OCI-LY7 (cell line): ENCODE results near the gene GIT2. TPM values are rescaled to one million over a fixed set of nuclear protein-coding genes. Genes with fewer than 3 reads are reported as not detected.

Experiments used
- BruUV-seq: library from RNA; stranded (reverse); fragments of 400-500 nt; replicated peaks from 2 replicates; lab custom pipeline; 2021; lab: Mats Ljungman, UMichigan
- CTCF ChIA-PET: fragments of 300-600 bp; sonication (Branson Sonifier 250); formaldehyde crosslinking; loops from one replicate; lab custom pipeline; 2022; ENCODE audit warnings: antibody characterized with exemption; ENCODE audit not compliant: unreplicated experiment; lab: Charles Lee
- POLR2A ChIA-PET: fragments of 300-600 bp; sonication (Branson Sonifier 250); formaldehyde crosslinking; loops from one replicate; lab custom pipeline; 2022; ENCODE audit warnings: antibody characterized with exemption; lab: Charles Lee
- DNase-seq: peaks from one replicate; pipeline ENCODE4 v3.0.0-alpha.2; 2015; ENCODE audit warnings: low spot score
- H2AFZ ChIP-seq: fragments of 200-600 bp; sonication (generic), shearing (Covaris generic); 2 replicates; pipeline ENCODE4 v1.6.1; 2014; ENCODE audit warnings: mild to moderate bottlenecking, antibody characterized with exemption, low read length, moderate library complexity
- H3K27ac ChIP-seq: fragments of 200-600 bp; sonication (generic); 2 replicates; pipeline ENCODE4 v1.5.1; 2014; ENCODE audit warnings: mixed run types, low read depth, mild to moderate bottlenecking, moderate library complexity, low read length, inconsistent platforms; ENCODE audit not compliant: poor library complexity, severe bottlenecking
- H3K36me3 ChIP-seq: fragments of 200-600 bp; sonication (generic); 2 replicates; pipeline ENCODE4 v1.6.1; 2014; ENCODE audit warnings: mild to moderate bottlenecking, antibody characterized with exemption, low read length, moderate library complexity, mixed read lengths; ENCODE audit not compliant: insufficient read depth
- H3K4me1 ChIP-seq: fragments of 200-600 bp; sonication (generic); 2 replicates; pipeline ENCODE4 v1.5.1; 2014; ENCODE audit warnings: mild to moderate bottlenecking, low read length; ENCODE audit not compliant: insufficient read depth, poor library complexity, severe bottlenecking
- H3K4me2 ChIP-seq: fragments of 200-600 bp; sonication (generic); 2 replicates; pipeline ENCODE4 v1.6.1; 2014; ENCODE audit warnings: mild to moderate bottlenecking, low read length
- H3K4me3 ChIP-seq: fragments of 200-600 bp; sonication (generic); 2 replicates; pipeline ENCODE4 v1.5.1; 2014; ENCODE audit warnings: mild to moderate bottlenecking, low read depth, low read length; ENCODE audit not compliant: poor library complexity, severe bottlenecking
- H3K79me2 ChIP-seq: fragments of 200-600 bp; sonication (generic); 2 replicates; pipeline ENCODE4 v1.6.1; 2016; ENCODE audit warnings: low read depth, mild to moderate bottlenecking, low read length, moderate library complexity, mixed read lengths; ENCODE audit not compliant: insufficient read depth
- H3K9me2 ChIP-seq: fragments of 200-600 bp; sonication (generic); 2 replicates; pipeline ENCODE4 v1.6.1; 2016; ENCODE audit warnings: mild to moderate bottlenecking, low read length, mixed read lengths; ENCODE audit not compliant: insufficient read depth
- H3K9me3 ChIP-seq: fragments of 200-600 bp; sonication (generic); 2 replicates; pipeline ENCODE4 v1.6.1; 2014; ENCODE audit warnings: mild to moderate bottlenecking, mixed run types, low read length, mixed read lengths
- H4K20me1 ChIP-seq: fragments of 200-600 bp; sonication (generic); 2 replicates; pipeline ENCODE4 v1.6.1; 2014; ENCODE audit warnings: mild to moderate bottlenecking, antibody characterized with exemption, low read length, moderate library complexity, mixed read lengths; ENCODE audit not compliant: insufficient read depth
- EZH2phosphoT487 ChIP-seq: fragments of 200-600 bp; sonication (generic); IDR thresholded peaks from 2 replicates; pipeline ENCODE4 v1.6.1; 2018; ENCODE audit warnings: low read depth, borderline replicate concordance, mild to moderate bottlenecking, mixed run types, antibody characterized with exemption, low read length, moderate library complexity, mixed read lengths
- intact Hi-C: fragments of 100-400 bp; cut with micrococcal nuclease; formaldehyde crosslinking; loops from one replicate; pipeline ENCODE4 v1.10.0; 2022; ENCODE audit not compliant: unreplicated experiment
- total RNA-seq, 2 experiments: library from RNA; depleted of rRNA in 1 of 2; stranded (reverse); fragments of >200 nt in 1 of 2; shearing (Covaris generic) in 1 of 2; gene quantifications; 2 replicates each; pipeline ENCODE4 v1.2.3, GENCODE V29; 2014 to 2022
- TF ChIP-seq, protein P1 (sequence below): fragments of 200-600 bp; sonication (generic); conservative IDR thresholded peaks from 2 replicates; pipeline ENCODE4 v1.5.1; 2014; ENCODE audit warnings: mild to moderate bottlenecking, antibody characterized with exemption, low read length, moderate library complexity, mixed read lengths

The GIT2 gene
- total RNA-seq, 2 experiments from 2014 or later, result 57.1 to 123 TPM

GRCh38 chr12:109953656-109954055, 42.5 kb downstream of the GIT2 start:
- H2AFZ ChIP-seq, result no peak overlapping the region
- intact Hi-C loops, result no loop called here
- H3K4me3 ChIP-seq, result no peak overlapping the region
- H3K9me2 ChIP-seq, result no peaks in the 10 kb centered on the region
- H3K27ac ChIP-seq, result no peak overlapping the region
- H3K9me3 ChIP-seq, result no peaks in the 10 kb centered on the region
- no peak overlapping the region for H3K4me2 ChIP-seq
- TF ChIP-seq, protein P1, sequence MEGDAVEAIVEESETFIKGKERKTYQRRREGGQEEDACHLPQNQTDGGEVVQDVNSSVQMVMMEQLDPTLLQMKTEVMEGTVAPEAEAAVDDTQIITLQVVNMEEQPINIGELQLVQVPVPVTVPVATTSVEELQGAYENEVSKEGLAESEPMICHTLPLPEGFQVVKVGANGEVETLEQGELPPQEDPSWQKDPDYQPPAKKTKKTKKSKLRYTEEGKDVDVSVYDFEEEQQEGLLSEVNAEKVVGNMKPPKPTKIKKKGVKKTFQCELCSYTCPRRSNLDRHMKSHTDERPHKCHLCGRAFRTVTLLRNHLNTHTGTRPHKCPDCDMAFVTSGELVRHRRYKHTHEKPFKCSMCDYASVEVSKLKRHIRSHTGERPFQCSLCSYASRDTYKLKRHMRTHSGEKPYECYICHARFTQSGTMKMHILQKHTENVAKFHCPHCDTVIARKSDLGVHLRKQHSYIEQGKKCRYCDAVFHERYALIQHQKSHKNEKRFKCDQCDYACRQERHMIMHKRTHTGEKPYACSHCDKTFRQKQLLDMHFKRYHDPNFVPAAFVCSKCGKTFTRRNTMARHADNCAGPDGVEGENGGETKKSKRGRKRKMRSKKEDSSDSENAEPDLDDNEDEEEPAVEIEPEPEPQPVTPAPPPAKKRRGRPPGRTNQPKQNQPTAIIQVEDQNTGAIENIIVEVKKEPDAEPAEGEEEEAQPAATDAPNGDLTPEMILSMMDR, result no peak
- TF ChIP-seq EZH2phosphoT487, result no peak
- H3K36me3 ChIP-seq, result peaks cover 94% of the 10 kb centered on the region
- no peak for DNase-seq
- H3K79me2 ChIP-seq, result no peaks in the 10 kb centered on the region
- H3K4me1 ChIP-seq, result no peaks in the 10 kb centered on the region
- ChIA-PET POLR2A (interaction anchor here (0.6 kb wide), 1 partner anchor 408 kb away, joined by 4 read pairs; no protein-coding TSS in a partner anchor), CTCF (interaction anchor here (0.6 kb wide), 1 partner anchor 46 kb away, joined by 9 read pairs; the partner anchor contains the start of gene ANKRD13A)
- H4K20me1 ChIP-seq, result no peaks in the 10 kb centered on the region
- BruUV-seq, result no TSS peak

GRCh38 chr12:109952873-109953272, 43.3 kb downstream of the GIT2 start:
- Histone ChIP-seq H3K9me3 (no peaks in the 10 kb centered on the region), H4K20me1 (no peaks in the 10 kb centered on the region), H3K4me3 (no peak overlapping the region), H3K4me1 (peaks cover under 1% of the 10 kb centered on the region), H3K27ac (no peak overlapping the region), H3K79me2 (no peaks in the 10 kb centered on the region), H3K4me2 (no peak overlapping the region), H2AFZ (no peak overlapping the region), H3K9me2 (no peaks in the 10 kb centered on the region), H3K36me3 (peaks cover 95% of the 10 kb centered on the region)
- DNase-seq, result no peak
- TF ChIP-seq, protein P1, result no peak
- no peak for TF ChIP-seq EZH2phosphoT487
- intact Hi-C loops, result no loop called here
- POLR2A ChIA-PET, result interaction anchor here (1.3 kb wide), 1 partner anchor 46 kb away, joined by 4 read pairs; the partner anchor contains the start of gene ANKRD13A
- CTCF ChIA-PET, result no interaction called here
- no TSS peak for BruUV-seq

DNA sequence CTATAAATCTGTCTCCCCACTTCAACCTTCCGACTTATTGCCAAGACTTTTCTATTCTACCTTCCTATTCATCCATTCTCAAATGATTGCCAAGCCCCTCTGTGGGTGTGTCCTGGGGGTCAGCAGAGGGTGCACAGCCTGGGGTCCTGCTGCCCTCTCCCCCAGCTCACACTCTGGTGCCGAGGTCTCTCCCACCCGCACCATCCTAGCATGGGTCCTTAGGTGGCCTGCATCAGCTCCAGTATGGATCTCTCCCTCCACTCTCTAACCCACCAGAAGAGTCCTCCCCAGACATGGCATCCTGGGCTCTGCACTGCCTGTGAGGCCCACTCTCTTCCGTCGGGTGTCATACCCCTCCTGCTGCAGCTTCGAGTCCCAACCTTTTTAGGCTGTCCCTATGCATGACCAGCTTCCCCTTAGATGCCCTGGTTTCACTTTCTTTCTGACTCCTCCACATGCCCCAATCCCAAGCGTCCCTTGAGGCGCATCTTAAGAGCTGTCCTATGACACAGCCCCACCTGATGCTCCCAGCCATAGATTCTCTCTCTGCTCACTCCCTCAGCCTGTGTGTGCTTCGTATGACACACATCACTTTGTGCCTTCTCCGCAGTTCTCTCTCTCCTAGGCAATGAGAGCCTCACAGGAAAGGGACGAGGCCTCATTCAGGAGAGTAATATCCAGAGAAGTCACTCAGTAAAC, 43.9 kb downstream of the GIT2 start:
- ChIA-PET POLR2A (interaction anchor here (1.3 kb wide), 1 partner anchor 46 kb away, joined by 4 read pairs; the partner anchor contains the start of gene ANKRD13A), CTCF (no interaction called here)
- no peaks in the 10 kb centered on the region for H4K20me1 ChIP-seq
- no peak for TF ChIP-seq EZH2phosphoT487
- TF ChIP-seq, protein P1, result no peak
- H3K4me1 ChIP-seq, result peaks cover 4% of the 10 kb centered on the region
- intact Hi-C loops, result no loop called here
- no peak overlapping the region for H3K4me3 ChIP-seq
- BruUV-seq, result no TSS peak
- no peak overlapping the region for H3K4me2 ChIP-seq
- H3K9me3 ChIP-seq, result no peaks in the 10 kb centered on the region
- no peak overlapping the region for H3K27ac ChIP-seq
- H3K36me3 ChIP-seq, result peaks cover 95% of the 10 kb centered on the region
- H3K9me2 ChIP-seq, result no peaks in the 10 kb centered on the region
- no peak overlapping the region for H2AFZ ChIP-seq
- DNase-seq, result no peak
- no peaks in the 10 kb centered on the region for H3K79me2 ChIP-seq
